ENCODE data around the gene LANCL1.
A peak's percentile ranks its signal among the peaks of the same experiment; 100 is the strongest.
"Not testable (repeated sequence)": the region's sequence is repeated elsewhere in the genome, so short reads cannot be mapped to it uniquely, and the experiment has no call there.

Gene LANCL1

GRCh38 chr2:210460322-210461227 is 16.0 kb downstream of the LANCL1 start:
- H3K4me3 ChIP-seq (ENCODE audit: low read length): no peak overlapping the region
- DNase-seq (ENCODE audit: low read depth, low spot score): no peak

- DNase-seq (ENCODE audit: low read depth, low spot score): no peak
- H3K4me3 ChIP-seq (ENCODE audit: low read length): no peak overlapping the region
Observed at GRCh38 chr2:210459880-210460279, 16.7 kb downstream of the LANCL1 start.

DNA sequence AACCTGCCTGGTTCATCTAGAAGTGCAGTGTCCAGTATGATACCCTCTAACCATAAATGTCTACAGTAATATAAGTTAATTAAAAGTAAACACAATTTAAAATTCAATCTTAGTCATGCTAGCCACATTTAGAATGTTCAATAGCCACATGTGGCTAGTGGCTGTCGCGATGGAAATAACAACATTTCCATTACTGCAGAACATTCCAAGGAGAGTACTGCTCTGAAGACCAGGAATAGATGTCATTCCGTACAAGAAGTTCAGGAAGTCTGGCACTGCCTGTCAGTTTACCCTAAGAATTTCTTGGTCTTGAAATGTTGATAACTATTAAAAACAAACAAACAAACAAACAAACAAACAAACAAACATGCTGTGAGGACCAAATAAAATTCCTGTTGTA is 17.2 kb downstream of the LANCL1 start:
- no peak for DNase-seq (ENCODE audit: low read depth, low spot score)
- no peak overlapping the region for H3K4me3 ChIP-seq (ENCODE audit: low read length)

GRCh38 chr2:210458395-210458794 is 18.2 kb downstream of the LANCL1 start:
- no peak for DNase-seq (ENCODE audit: low read depth, low spot score)
- no peak overlapping the region for H3K4me3 ChIP-seq (ENCODE audit: low read length)

DNA sequence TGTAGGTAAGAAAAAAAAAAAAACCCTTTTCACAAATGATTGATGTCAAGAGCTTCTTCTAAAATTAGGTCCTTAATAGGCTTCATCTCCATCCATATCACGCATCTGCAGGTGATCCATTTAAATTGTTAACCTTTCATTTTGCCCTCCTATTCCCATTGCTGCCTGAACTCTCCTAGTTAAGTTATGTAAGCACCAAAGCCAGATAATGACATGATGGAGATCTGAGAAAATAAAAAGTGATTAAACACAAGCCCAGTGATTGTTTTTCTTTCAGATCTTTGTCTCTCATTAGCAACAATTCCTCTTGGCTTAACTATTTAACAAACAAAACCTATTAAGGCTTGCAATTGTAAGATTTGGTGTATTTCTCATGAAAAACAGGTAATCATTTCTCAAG is 20.0 kb downstream of the LANCL1 start:
- no peak for DNase-seq (ENCODE audit: low read depth, low spot score)
- no peak overlapping the region for H3K4me3 ChIP-seq (ENCODE audit: low read length)

- DNase-seq (ENCODE audit: low read depth, low spot score): no peak
Observed at GRCh38 chr2:210454336-210454735, 22.2 kb downstream of the LANCL1 start.

GRCh38 chr2:210452194-210452593 is 24.4 kb downstream of the LANCL1 start:
- no peak for DNase-seq (ENCODE audit: low read depth, low spot score)

More at GRCh38 chr2:210454336-210454735, 22.2 kb downstream of the LANCL1 start:
- H3K4me3 ChIP-seq (ENCODE audit: low read length): no peak overlapping the region

DNA sequence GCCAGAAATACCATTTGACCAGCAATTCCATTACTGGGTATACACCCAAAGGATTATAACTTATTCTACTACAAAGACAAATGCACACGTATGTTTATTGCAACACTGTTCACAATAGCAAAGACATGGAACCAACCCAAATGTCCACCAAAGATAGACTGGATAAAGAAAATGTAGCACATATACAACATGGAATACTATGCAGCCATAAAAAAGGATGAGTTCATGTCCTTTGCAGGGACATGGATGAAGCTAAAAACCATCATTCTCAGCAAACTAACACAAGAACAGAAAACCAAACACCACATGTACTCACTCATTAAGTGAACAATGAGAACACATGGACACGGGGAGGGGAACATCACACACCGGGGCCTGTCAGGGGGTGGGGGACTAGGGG is 25.6 kb downstream of the LANCL1 start:
- not testable (repeated sequence) for DNase-seq (ENCODE audit: low read depth, low spot score); H3K4me3 ChIP-seq (ENCODE audit: low read length)

More at GRCh38 chr2:210452194-210452593, 24.4 kb downstream of the LANCL1 start:
- no peak overlapping the region for H3K4me3 ChIP-seq (ENCODE audit: low read length)

- DNase-seq (ENCODE audit: low read depth, low spot score): no peak
Observed at GRCh38 chr2:210445732-210446131, 30.8 kb downstream of the LANCL1 start.

GRCh38 chr2:210445116-210445707 is 31.3 kb downstream of the LANCL1 start:
- H3K4me3 ChIP-seq (ENCODE audit: low read length): no peak overlapping the region
- peak; percentile 2 for DNase-seq (ENCODE audit: low read depth, low spot score)

More at GRCh38 chr2:210445732-210446131, 30.8 kb downstream of the LANCL1 start:
- no peak overlapping the region for H3K4me3 ChIP-seq (ENCODE audit: low read length)

DNA sequence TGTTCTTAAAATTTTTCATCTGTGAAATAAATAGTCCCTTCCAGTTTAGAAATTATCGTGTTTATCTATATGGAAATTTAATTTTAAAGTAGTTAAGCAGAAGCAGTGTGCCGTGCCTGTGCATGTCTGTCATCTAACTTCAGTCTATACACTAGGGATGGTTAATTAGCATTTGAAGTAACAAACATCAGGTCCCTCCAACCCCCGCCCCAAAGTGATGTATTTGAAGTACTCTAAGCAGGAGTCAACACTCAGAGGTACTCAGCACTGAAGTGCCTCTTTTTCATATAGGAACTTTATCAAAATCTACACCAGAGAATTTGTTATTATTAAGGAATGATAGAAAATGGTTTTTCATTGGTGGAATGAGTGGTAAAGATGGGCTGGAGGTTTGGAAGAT is 33.0 kb downstream of the LANCL1 start:
- DNase-seq (ENCODE audit: low read depth, low spot score): no peak
- no peak overlapping the region for H3K4me3 ChIP-seq (ENCODE audit: low read length)

DNA sequence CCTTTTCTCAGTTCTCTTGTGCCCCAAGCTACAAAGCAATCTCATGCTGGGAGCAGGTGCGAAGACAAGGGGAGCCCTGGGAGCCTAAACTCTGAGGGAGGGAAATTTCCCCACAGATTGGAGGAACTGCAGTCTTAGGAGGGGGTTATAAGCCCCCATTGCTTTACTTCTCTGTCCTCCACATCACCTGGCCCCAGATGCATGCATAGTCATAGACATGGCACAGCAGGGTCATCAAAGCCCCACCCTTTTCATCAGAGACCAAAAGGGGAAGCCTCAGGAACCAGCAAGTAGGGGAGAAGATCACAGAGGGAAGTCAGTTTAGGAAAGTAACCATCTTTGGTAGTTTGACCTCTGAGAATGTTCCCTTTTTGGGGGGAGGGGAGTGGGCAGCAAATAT is 33.7 kb downstream of the LANCL1 start:
- H3K4me3 ChIP-seq (ENCODE audit: low read length): no peak overlapping the region
- DNase-seq (ENCODE audit: low read depth, low spot score): no peak

DNA sequence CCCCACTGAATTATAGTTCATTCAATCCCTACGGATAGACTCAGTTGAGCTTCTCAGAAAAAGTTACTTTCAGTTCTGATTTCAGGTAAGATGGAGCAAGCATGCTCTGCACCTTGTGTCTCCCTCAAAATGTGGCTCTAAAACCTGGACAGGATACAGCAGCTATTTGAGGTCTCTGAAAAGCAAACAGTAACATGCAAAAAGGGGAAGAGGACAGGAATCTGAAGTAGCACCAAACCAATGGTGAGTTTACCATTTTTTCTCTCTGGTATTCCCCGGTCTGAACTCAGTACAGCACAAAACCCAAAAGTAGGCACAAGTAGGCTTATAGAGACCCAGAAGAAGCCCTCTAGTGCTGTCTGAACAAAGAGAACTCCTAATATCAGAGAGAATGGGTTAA is 34.1 kb downstream of the LANCL1 start:
- no peak overlapping the region for H3K4me3 ChIP-seq (ENCODE audit: low read length)
- no peak for DNase-seq (ENCODE audit: low read depth, low spot score)

- H3K4me3 ChIP-seq (ENCODE audit: low read length): no peak overlapping the region
- no peak for DNase-seq (ENCODE audit: low read depth, low spot score)
Observed at GRCh38 chr2:210440206-210440605, 36.4 kb downstream of the LANCL1 start.

GRCh38 chr2:210435439-210435838 is 41.1 kb downstream of the LANCL1 start:
- H3K4me3 ChIP-seq (ENCODE audit: low read length): no peak overlapping the region
- DNase-seq (ENCODE audit: low read depth, low spot score): no peak

DNA sequence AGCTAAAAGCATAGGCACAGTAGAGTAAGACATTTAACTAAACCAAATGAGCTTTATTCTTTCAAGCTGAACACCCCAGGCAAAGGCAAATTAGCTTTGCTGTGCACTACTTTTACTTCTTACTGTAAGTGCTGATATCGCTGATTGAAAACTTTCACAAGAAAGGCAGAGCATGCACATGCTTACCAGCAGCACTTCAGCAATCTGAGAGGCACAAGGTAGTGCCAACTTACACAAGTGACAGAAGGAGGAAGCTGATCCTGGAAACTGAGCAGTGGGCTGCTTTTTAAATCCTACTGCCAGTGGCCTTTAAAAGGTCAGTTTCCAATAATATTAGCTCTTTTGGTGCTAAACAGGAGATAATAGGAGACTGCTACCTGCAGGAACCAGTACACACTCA is 43.9 kb downstream of the LANCL1 start:
- DNase-seq (ENCODE audit: low read depth, low spot score): no peak

DNA sequence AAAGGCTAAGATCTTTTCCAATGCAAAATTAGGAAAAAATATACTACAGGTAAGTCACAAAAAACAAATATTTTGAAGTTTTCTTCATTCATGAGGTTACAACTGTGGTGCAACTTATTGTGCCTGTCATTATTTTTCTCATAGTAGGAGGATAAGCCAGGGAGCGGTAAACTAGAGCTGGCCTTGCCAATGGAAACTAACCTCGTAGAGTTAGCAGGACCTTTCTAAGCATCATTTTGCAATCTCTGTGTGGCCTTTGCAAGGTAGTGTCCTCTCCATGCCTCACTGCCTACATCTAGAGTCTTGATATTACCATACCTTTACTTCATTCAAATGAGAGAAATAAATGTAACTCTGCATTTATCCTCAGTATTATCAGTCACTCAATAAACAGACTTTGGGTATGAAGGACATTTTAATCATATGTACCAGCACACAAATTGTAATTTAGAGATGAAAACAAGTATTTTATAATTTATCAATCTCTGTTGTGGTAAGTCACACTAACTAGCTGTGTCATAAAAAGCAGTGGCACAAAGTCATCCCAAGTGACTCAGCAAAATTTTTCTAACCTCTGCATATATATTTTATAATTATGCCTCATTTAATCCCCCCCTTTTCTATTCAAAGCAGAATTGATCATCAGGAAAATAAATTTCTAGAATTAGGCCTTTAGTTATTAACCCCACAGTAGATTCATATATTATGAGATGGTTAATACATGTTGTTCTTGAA is 47.0 kb downstream of the LANCL1 start:
- no peak for DNase-seq (ENCODE audit: low read depth, low spot score)
- H3K4me3 ChIP-seq (ENCODE audit: low read length): no peak overlapping the region

More for the DNA sequence above, 43.9 kb downstream of the LANCL1 start:
- H3K4me3 ChIP-seq (ENCODE audit: low read length): no peak overlapping the region

DNA sequence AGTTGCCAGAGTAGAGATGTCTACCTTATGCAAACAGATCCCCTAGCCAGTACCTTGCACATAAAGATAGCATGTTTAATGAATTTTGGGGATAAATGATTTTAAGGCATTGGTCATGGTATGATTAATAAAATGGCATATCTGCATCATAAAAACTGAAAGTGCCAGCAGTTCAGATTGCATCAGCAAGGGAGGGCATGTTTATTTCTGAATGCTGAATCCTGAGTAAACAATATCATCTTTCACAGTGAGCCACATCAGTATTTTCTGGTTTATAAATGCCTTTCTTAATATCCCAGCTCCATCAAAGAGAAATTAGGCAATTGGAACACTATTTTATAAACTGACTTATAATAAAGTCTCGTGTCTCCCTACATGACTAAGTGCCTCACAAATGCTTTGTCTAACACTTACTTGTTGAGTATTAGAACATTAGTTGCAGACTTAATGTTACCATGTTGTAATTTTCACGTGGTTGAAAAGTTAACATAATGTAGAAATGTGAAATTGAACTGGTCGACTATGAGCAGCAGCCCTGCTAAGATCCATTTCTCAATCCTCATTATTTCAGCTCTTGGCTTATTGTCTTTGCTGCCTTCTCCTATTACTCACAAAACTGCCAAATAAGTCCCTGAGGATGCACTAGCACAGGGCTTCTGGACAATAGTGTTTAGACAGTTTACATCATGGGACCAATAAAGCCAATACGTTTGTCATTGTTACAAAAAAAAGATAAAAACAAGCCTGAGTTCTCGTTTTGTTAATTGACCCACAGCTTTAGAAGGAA is 48.0 kb downstream of the LANCL1 start:
- no peak for DNase-seq (ENCODE audit: low read depth, low spot score)
- H3K4me3 ChIP-seq (ENCODE audit: low read length): no peak overlapping the region

GRCh38 chr2:210427309-210427708 is 49.2 kb downstream of the LANCL1 start:
- not testable (repeated sequence) for DNase-seq (ENCODE audit: low read depth, low spot score); H3K4me3 ChIP-seq (ENCODE audit: low read length)
